Thoracic aorta (tissue), 2 donors: Measurements from ENCODE around the gene ZNF407. TPM values are rescaled to one million over a fixed set of nuclear protein-coding genes. Genes with fewer than 3 reads are reported as not detected.

Experiments used
- ATAC-seq: fragments of 150-250 bp; one replicate; pipeline ENCODE4 v1.8.0; 2017; ENCODE audit warnings: low read depth; ENCODE audit not compliant: insufficient number of reproducible peaks, low FRiP score
- DNase-seq: peaks from one replicate; pipeline ENCODE4 v3.0.0-alpha.2; 2020; ENCODE audit warnings: low spot score
- H3K27ac ChIP-seq, 2 donors: fragments of 200-600 bp; sonication (generic); 1 replicate in 1 of 2; 2 replicates in 1 of 2; pipeline ENCODE4 v1.5.1; 2016; ENCODE audit warnings: mild to moderate bottlenecking in 2 of 2, moderate library complexity in 2 of 2
- H3K27me3 ChIP-seq: fragments of 200-600 bp; sonication (generic); replicated peaks from 2 replicates; pipeline ENCODE4 v1.6.0; 2016; ENCODE audit warnings: mild to moderate bottlenecking; ENCODE audit not compliant: insufficient read depth
- H3K36me3 ChIP-seq: fragments of 200-600 bp; sonication (generic); one replicate; pipeline ENCODE4 v1.5.1; 2016
- H3K4me1 ChIP-seq, 2 donors: fragments of 200-600 bp; sonication (generic); 1 replicate in 1 of 2; 2 replicates in 1 of 2; pipeline versions ENCODE4 v1.5.1 to v1.6.0; 2016; ENCODE audit warnings: low read depth in 2 of 2, mild to moderate bottlenecking in 1 of 2; ENCODE audit not compliant: control insufficient read depth in 1 of 2
- H3K4me3 ChIP-seq: fragments of 200-600 bp; sonication (generic); 2 replicates; pipeline ENCODE4 v1.5.1; 2016; ENCODE audit warnings: mild to moderate bottlenecking
- H3K9me3 ChIP-seq: fragments of 200-600 bp; sonication (generic); 2 replicates; pipeline ENCODE4 v1.5.1; 2016
- CTCF ChIP-seq: fragments of 200-600 bp; sonication (generic); IDR thresholded peaks from one replicate; pipeline ENCODE4 v1.5.1; 2019; ENCODE audit warnings: antibody characterized with exemption
- total RNA-seq, 2 donors: library from RNA; depleted of rRNA; stranded (reverse); fragments of >200 nt; gene quantifications; one replicate each; pipeline versions ENCODE4 v1.1.0 to v1.2.3, GENCODE V29; 2016

The ZNF407 gene
- total RNA-seq, 2 donors from 2014 or later, result 18.7 to 26.7 TPM

- H3K27ac ChIP-seq, result no peak overlapping the region
- H3K4me1 ChIP-seq, result no peaks in the 10 kb centered on the region
- no peak for ATAC-seq
- TF ChIP-seq CTCF, result no peak
- no peaks in the 10 kb centered on the region for H3K9me3 ChIP-seq
- no peak overlapping the region for H3K4me3 ChIP-seq
- H3K27me3 ChIP-seq, result no peaks in the 10 kb centered on the region
- DNase-seq, result no peak
- no peaks in the 10 kb centered on the region for H3K36me3 ChIP-seq
Measured at GRCh38 chr18:75071866-75072671, 474.4 kb downstream of the ZNF407 start.

- no peaks in the 10 kb centered on the region for H3K4me1 ChIP-seq
- ATAC-seq (no peak), DNase-seq (no peak)
- TF ChIP-seq CTCF, result no peak
- no peaks in the 10 kb centered on the region for H3K36me3 ChIP-seq
- no peaks in the 10 kb centered on the region for H3K27me3 ChIP-seq
- peaks cover 7% of the 10 kb centered on the region for H3K9me3 ChIP-seq
- no peak overlapping the region for H3K27ac ChIP-seq
- H3K4me3 ChIP-seq, result no peak overlapping the region
Measured at GRCh38 chr18:75072672-75073371, 475.2 kb downstream of the ZNF407 start.

DNA sequence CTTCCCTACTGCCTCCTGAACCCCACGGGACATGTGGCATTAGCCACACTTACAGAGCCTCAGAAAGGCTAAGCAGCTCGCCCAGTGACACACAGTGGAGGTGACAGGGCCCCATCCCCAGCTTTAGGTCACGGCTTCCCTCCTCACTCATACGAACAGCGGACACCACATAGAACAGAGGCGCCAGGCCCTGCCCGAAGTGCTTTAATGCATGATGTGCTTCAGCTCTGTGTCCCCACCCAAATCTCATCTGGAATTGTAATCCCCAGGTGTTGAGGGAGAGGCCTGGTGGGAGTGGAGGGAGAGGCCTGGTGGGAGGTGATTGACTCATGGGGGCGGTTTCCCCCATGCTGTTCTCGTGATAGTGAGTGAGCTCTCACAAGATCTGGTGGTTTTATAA is 476.0 kb downstream of the ZNF407 start:
- no peak for TF ChIP-seq CTCF
- H3K4me3 ChIP-seq, result no peak overlapping the region
- no peaks in the 10 kb centered on the region for H3K36me3 ChIP-seq
- DNase-seq (no peak), ATAC-seq (no peak)
- no peak overlapping the region for H3K27ac ChIP-seq
- H3K27me3 ChIP-seq, result no peaks in the 10 kb centered on the region
- no peaks in the 10 kb centered on the region for H3K4me1 ChIP-seq
- peaks cover 11% of the 10 kb centered on the region for H3K9me3 ChIP-seq

DNA sequence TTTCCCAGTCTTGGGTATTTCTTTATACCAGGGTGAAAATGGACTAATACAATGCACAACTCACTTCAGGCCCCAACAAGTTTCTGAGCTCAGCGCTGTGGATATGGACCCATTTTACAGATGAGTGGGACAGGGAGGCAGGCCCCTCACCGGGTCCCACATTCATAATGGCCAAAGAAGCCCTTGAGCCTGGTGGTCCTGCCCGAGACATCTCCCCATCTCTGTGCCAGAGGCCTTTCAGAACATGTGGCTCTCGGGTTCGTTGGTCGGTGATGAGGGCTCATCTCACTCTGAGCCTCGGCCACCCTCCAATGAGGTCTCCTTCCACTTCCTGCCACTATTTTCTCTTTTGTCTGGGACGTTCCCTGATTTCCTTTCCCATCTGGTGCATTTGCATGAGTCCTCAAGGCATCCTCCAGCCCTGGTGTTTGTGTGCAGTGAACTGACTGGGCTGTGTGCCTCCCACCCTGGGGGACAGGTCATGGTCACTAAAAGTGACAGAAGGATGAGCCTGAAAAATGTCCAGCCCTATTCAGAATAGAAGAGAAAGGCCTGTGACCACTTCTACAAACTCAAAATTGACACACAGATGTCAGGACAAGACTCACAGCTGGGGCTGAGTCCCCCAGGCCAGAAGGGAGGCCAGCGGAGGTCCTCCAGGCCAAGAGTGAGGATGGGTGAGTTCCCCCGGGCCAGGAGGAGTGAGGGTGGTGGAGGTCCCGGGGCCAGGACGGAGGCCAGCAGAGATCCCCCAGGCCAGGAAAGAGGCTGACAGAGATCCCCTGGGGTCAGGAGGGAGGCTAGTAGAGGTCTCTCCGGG is 476.7 kb downstream of the ZNF407 start:
- H3K9me3 ChIP-seq, result peaks cover 11% of the 10 kb centered on the region
- no peak overlapping the region for H3K27ac ChIP-seq
- DNase-seq (no peak), ATAC-seq (no peak)
- H3K36me3 ChIP-seq, result no peaks in the 10 kb centered on the region
- TF ChIP-seq CTCF, result no peak
- H3K4me3 ChIP-seq, result no peak overlapping the region
- H3K27me3 ChIP-seq, result no peaks in the 10 kb centered on the region
- H3K4me1 ChIP-seq, result no peaks in the 10 kb centered on the region

DNA sequence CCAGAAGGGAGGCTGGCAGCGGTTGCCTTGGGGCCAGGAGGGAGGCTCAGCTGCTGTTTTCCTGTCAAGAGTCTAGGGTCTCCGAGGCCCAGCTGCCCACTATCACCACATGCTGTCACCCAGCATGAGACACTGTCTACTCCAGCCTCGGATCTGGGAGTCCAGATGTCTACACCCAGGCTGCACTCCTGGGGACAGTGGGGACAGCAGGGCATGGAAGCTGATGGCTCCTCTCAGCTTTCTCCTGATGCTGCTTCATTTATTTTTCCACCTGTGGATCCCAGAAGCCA is 477.3 kb downstream of the ZNF407 start:
- H3K27ac ChIP-seq, result no peak overlapping the region
- no peaks in the 10 kb centered on the region for H3K4me1 ChIP-seq
- H3K36me3 ChIP-seq, result no peaks in the 10 kb centered on the region
- H3K9me3 ChIP-seq, result peaks cover 11% of the 10 kb centered on the region
- H3K4me3 ChIP-seq, result no peak overlapping the region
- DNase-seq (no peak), ATAC-seq (no peak)
- no peak for TF ChIP-seq CTCF
- no peaks in the 10 kb centered on the region for H3K27me3 ChIP-seq
